ENCODE measurements around the gene ROBO1. TPM values are rescaled to one million over a fixed set of nuclear protein-coding genes. Genes with fewer than 3 reads are reported as not detected.
A peak's percentile ranks its signal among the peaks of the same experiment; 100 is the strongest.

ROBO1 gene
- total RNA-seq, 1 donor: 34.2 TPM

- no peak for TF ChIP-seq CTCF (IDR thresholded peaks at IDR 0.05; ENCODE audit: insufficient read depth, low read length)
- H3K4me3 ChIP-seq (ENCODE audit: low read depth, low read length): no peak overlapping the region
- DNase-seq (ENCODE audit: low read depth): no peak
Measured at GRCh38 chr3:79236496-79236895, 531.3 kb downstream of the ROBO1 start.

- peak; percentile 2 for DNase-seq (ENCODE audit: low read depth)
- TF ChIP-seq CTCF (IDR thresholded peaks at IDR 0.05; ENCODE audit: insufficient read depth, low read length): no peak
- H3K4me3 ChIP-seq (ENCODE audit: low read depth, low read length): no peak overlapping the region
Measured at GRCh38 chr3:79233431-79234060, 534.3 kb downstream of the ROBO1 start.

DNA sequence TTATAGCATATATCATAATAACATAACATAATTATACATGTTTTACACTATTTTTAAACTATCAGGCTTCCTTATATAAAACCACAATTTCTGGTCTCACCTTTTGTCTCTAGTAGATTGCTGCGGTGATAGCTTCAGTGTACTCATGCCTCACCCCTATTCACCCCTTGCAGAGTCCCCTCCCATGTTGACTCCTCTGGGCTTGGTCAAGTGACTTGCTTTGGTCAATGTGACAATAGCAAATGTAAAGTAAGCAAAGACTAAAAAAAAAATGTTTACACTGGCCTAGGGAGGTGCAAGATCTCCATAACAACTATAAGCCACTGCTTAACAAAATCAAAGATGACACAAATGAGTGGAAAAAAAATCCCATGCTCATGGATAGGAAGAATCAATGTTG, 537.5 kb downstream of the ROBO1 start:
- TF ChIP-seq CTCF (IDR thresholded peaks at IDR 0.05; ENCODE audit: insufficient read depth, low read length): no peak
- no peak for DNase-seq (ENCODE audit: low read depth)

GRCh38 chr3:79217096-79217495, 550.7 kb downstream of the ROBO1 start:
- no peak for DNase-seq (ENCODE audit: low read depth)
- TF ChIP-seq CTCF (IDR thresholded peaks at IDR 0.05; ENCODE audit: insufficient read depth, low read length): no peak
- H3K4me3 ChIP-seq (ENCODE audit: low read depth, low read length): no peak overlapping the region

More for the DNA sequence above, 537.5 kb downstream of the ROBO1 start:
- no peak overlapping the region for H3K4me3 ChIP-seq (ENCODE audit: low read depth, low read length)

DNA sequence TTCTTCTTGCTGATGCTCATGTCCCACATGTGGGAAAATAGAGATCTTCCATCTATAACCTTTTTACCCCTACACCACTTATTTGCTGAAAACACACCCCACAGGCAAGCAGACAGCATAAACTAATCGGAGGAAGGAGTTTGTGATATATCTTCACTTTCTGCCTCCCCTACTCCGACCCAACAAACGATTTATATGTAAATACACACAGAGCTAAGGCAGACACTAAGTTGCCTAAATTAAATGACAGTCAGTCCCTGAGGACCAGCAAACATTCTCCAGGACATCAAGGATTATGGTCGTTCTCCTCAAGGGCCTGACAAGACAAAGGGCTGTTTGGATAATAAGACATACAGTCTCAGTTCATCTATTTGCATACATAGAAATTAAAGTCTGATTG, 552.5 kb downstream of the ROBO1 start:
- TF ChIP-seq CTCF (IDR thresholded peaks at IDR 0.05; ENCODE audit: insufficient read depth, low read length): no peak
- no peak for DNase-seq (ENCODE audit: low read depth)
- H3K4me3 ChIP-seq (ENCODE audit: low read depth, low read length): no peak overlapping the region

- no peak overlapping the region for H3K4me3 ChIP-seq (ENCODE audit: low read depth, low read length)
- DNase-seq (ENCODE audit: low read depth): no peak
- no peak for TF ChIP-seq CTCF (IDR thresholded peaks at IDR 0.05; ENCODE audit: insufficient read depth, low read length)
Measured at GRCh38 chr3:79211586-79212359, 556.0 kb downstream of the ROBO1 start.
